Putamen (tissue), 1 donor: ENCODE data around the gene GJC1.
"Not testable (repeated sequence)": the region's sequence is repeated elsewhere in the genome, so short reads cannot be mapped to it uniquely, and the experiment has no call there.

Source experiments
- DNase-seq: peaks from one replicate; pipeline ENCODE4 v3.0.0-alpha.2; 2016; ENCODE audit warnings: low spot score

Gene GJC1

DNA sequence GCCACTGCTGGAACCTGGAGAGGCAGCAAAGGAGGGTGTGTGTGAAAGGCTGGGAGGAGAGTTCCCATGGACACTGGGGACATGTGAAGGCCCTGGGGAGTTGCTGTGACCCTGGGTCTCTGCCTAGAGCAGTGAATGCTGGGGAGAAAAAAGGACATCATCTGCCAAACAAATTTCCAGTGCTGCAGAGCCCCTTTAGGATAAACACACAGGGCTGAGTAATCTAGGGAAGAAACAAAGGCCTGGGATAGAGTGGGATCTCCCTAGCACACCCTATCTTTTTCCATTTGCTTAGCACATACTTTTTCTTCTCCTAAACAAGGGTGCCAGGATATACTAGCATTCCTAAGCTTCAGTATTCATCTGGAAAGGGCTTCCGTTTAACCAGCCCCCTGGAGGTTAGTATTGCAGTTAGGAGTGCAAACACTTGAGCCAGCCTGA lies 14.3 kb upstream of the GJC1 start:
- no peak for DNase-seq

DNA sequence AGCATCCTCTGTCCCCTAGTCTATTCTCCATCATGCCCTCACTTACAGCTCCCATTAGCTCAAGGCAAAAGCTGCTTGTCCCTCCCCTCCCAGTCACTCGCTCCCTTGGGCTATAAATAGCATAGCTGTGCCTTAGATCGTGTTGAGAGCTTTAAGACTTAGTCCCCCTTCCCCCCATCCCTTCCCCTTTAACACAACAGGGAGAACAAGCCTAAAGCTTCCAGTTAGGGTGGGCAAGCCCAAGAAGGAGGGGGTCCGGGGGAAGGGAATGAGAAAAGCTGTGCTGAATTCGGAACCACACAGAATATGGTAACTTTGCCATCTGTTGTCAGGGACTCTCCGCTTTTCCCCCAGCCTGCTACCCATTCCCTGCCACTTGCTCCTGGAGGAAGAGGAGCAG lies 12.7 kb upstream of the GJC1 start:
- DNase-seq, result no peak

DNA sequence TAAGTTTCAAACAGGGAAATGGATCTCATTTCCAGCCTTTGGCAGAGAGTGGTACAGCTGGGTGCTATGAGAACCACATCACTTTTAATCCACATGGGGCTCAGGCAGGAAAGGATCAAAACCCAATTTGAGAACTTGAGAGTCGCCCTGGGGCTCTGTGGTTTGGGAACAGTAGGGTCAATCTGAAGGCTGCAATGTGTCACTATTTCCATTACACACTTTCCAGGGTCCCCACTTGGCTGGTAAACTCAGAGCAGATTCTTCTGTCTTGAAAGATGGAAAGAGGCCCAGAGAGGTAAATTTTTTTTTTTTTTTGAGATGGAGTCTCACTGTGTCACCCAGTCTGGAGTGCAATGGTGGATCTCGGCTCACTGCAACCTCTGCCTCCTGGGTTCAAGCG lies 10.8 kb upstream of the GJC1 start:
- DNase-seq, result no peak

DNA sequence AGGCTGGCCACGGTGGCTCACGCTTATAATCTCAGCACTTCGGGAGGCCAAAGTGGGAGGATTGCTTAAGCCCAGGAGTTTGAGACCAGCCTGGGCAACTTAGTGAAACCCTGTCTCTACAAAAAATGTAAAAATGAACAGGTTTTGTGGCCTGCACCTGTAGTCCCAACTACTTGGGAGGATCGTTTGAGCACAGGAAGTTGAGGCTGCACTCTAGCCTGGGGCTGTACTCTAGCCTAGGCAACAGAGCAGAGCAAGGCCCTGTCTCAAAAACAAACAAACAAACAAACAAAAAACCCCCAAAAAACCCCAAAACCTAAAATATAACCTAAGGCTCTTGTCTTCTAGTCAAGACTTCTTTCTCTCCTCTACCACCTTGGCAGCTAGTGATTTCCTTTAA lies 10.2 kb upstream of the GJC1 start:
- no peak for DNase-seq

DNA sequence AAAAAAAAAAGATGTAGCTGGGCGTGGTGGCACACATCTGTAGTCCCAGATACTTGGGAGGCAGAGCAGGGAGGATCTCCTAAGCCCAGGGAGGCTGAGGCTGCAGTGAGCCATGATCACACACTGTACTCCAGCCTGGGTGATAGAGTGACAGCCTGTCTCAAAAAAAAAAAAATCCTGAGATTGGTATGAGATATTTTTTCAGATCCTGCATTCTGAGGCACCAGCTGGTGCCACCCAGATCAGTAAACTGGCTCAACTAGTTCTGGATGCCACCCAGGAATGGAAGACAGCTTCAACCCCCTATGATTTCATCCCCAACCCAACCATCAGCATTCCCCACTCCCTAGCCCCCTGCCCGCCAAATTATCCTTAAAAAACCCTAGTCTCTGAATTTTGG lies 7.1 kb upstream of the GJC1 start:
- DNase-seq, result no peak

DNA sequence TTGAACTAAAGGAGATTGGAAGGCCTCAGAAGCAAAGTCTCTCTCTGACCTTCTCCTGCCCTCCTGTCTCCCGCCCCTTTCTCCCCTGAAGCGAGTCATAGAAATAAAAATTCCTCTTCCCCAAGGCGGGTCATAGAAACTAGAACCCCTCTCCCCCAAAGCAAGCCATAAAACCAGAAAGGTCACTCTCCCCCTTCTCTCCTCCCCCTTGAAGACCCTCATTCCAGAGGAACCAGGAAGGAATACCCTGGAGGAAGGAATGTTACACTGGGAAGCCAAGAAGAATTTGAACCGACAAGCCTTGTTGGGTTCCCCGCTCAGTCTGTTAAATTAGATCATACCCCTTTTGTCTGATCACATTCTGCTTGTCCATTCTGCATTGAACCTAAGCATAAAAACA lies 2.7 kb upstream of the GJC1 start:
- no peak for DNase-seq

DNA sequence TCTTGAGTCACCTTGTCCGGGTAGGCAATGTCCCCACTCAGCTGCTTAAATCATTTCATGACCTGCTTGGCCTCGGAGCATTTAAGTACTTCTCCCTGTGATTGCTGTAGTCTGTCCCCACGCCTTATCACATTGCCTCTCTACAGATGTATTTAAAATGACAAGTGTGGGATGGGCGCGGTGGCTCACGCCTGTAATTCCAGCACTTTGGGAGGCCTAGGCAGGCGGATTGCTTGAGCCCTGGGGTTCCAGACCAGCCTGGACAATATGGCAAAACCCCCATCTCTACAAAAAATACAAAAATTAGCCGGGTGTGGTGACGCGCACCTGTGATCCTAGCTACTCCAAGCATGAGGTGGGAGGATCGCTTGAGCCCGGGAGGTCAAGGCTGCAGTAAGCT lies 1.3 kb upstream of the GJC1 start:
- DNase-seq, result no peak

DNA sequence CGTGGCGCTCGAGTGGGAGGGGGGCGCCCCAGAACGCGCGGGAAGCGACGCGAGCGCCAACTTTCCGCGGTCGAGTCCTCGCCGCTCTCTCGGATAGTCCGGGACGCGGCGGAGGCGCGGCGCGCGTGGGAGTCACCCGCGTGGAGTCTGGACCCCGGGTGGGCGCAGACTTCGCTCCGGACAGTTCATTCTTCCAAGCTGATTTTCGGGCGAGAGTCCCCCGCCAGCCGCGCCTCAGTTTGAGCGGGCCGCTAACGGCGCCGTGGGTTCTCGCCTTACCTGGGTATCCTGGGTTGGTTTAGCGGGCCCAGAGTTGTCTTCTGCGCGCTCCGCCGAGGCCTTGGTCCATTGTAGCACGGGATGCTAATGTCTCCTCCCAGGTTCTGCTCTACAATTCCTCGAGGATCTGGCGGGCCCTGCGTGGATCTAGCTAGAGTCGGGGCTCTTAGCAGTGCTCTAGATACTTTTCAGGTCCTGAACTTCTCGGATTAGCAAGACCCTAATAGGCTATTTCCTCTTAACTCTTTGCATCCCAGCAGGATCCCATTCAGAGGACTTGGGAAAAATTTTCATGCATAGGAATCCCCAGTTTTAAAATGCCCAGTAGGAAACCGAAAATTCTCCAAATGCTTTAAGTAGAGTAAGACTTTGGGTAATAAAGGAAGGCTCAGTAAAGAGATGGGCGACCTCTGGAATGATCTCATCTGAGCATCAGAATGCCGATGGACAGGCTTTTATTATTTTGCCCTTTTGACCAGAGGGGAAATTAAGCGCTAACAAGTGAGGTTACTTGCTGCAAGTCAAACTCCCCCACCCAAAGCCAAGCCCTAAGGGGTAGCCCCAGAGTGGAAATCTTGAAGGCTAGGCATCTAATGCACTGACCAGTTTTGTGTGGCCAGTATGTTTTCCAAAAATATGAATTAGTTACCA lies 537 bp upstream of the GJC1 start:
- DNase-seq, result no peak

DNA sequence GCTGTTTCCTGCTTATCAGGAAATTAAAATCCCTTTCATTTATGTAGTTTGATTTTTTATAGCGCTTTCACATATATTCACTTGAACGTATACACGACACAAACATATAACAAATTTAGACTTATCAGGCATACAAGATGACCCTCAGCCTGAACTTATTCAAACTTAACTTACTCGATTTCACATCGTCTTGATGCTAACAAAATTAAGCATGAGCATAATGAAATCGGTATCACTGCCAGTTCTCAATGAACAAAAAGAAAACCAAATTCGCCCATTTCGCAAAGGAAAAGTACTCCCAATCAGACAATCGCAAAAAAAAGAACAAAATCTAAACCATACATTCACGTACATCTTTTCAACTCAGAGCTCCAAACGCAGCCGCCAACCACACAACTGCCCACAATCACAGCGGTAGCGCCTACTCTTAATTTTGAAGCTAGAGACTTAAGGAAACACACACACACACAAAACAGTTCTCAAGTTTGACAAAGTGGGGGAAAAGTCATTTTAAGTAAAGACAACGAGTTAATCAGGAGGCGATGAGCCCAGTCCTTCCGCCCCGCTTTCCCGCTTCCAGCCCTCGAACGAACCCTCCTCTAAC lies 1.1 kb downstream of the GJC1 start:
- DNase-seq, result no peak

DNA sequence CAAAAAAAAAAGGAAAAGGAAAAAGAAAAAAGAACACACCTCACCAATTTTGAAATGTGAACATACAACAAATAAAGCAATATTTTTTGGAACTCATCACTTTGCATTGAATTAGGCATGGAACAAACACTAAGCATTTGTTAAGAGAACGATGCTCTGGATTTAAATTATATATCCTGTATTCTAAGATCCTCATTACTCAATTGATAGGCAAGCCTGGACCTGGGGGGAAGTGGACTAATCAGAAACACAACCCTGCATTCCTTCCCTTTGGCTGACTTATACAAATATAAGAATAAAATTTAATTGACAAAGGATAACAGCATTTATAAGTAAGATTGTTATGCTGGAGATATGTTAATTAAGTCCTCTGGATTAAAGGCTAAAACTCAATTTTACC lies 2.2 kb downstream of the GJC1 start:
- no peak for DNase-seq

DNA sequence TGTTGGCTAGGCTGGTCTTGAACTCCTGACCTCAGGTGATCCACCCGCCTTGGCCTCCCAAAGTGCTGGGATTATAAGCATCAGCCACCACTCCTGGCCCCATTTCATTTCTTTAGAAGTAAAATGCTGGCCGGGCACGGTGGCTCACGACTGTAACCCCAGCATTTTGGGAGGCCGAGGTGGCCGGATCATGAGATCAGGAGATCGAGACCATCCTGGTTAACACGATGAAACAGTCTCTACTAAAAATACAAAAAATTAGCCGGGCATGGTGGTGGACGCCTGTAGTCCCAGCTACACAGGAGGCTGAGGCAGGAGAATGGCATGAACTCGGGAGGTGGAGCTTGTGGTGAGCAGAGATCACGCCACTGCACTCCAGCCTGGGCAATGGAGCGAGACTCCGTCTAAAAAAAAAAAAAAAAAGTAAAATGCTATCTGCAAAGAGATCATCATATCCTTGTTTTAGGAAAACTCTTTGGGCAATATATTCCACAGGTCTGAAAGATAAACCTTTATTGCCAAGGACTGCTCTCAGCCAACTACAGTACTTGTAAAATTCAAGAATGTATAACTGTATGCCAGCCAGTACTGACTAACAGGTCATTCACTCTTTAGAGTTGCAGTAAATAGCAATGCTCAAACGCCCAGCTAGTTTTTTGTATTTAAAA lies 3.8 kb downstream of the GJC1 start:
- DNase-seq, result no peak

DNA sequence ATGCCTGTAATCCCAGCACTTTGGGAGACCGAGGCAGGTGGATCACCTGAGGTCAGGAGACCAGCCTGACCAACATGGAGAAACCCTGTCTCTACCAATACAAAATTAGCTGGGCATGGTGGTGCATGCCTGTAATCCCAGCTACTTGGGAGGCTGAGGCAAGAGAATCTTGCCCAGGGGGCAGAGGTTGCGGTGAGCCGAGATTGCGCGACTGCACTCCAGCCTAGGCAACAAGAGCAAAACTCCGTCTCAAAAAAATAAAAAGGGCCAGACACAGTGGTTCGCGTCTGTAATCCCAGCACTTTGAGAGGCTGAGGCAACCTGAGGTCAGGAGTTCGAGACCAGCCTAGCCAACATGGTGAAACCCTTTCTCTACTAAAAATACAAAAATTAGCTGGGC lies 4.9 kb downstream of the GJC1 start:
- not testable (repeated sequence) for DNase-seq

DNA sequence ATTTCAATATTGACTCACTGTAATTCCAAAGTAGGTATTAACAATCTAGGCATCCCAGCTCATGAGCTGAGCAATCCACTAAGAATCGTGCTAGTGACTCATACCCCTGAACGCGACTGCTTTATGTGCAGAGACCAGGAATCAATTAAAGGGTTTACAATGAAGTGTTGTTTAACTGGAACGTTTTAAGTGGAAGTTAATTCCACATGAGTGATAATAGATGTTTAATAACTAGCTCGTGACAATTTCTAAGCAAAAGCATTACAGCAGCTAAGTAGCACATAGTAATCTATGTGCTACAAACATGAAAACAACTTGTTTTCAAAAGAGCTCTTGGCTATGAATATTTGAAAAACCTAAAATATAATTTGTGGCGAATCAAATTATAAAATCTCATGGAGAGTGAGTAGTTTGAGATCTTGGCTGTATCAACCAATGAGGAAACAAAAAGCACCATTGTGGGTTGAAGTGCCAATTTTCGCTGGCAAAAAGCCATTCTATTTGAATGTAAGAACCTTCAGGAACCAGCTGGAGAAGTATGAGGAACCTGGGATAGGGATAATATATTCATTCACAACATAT lies 9.4 kb downstream of the GJC1 start:
- DNase-seq, result no peak

DNA sequence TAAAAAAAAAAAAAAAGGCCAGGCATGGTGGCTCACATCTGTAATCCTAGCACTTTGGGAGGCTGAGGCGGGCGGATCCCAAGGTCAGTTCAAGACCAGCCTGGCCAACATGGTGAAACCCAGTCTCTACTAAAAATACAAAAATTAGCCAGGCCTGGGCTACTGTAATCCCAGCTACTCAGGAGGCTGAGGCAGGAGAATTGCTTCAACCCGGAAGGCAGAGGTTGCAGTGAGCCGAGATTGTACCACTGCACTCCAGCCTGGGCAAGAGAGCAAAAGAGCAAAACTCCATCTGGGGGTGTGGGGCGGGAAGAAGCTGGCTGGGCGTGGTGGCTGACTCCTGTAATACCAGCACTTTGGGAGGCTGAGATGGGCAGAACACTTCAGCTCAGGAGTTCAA lies 11.6 kb downstream of the GJC1 start:
- not testable (repeated sequence) for DNase-seq

DNA sequence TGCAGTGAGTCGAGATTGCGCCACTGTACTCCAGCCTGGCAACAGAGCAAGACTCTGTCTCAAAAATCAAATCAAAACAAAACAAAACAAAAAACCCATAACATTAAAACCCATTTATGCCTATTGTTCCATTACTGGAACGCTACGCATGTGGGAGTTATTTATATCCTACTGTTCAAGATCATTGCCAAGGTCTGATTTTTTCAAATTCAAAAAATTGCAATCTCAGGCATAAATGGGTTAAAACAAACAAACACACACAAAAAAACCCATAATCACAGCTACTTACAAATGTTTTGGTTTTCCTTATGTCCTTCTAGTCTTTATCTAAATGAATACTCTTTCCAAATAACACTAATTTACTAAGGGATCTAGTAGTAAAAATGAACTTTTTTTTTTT lies 17.8 kb downstream of the GJC1 start:
- DNase-seq, result no peak

DNA sequence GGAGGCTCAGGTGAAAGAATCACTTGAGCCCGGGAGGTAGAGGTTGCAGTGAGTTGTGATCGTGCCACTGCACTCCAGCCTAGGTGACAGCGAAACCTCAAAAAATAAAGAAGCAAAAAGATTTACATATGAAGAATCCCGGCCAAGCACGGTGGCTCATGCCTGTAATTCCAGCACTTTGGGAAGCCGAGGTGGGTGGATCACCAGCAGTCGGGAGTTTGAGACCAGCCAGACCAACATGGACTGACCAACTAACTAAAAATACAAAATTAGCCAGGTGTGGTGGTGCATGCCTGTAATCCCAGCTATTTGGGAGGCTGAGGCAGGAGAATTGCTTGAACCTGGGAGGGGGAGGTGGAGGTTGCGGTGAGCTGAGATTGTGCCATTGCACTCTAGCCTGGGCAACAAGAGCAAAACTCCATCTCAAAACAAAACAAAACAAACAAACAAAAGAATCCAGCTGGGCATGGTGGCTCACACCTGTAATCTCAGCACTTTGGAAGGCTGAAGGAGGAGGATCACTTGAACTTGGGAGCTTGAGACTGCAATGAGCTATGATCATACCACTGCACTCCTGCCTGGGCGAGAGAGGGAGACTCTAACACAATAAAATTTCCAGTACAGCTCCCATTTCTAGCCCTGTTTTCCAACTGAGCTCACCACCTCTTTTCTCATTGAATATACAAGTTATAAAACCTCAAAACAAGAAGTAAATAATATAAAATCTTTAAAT lies 21.3 kb downstream of the GJC1 start:
- not testable (repeated sequence) for DNase-seq

DNA sequence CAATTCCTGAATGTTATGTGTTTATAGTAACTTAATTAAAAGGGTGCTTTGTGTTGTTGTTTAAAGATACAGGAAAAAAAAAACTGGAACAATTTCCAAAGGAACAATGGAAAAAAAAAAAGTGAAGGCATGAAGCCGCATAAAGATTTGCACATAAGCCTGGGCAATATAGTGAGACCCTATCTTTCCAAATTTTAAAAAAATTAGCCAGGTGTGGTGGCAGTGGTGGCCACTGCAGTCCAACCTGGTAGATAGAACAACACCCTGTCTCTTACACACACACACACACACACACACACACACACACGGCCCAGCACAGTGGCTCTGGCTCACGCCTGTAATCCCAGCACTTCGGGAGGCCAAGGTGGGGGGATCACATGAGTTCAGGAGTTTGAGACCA lies 21.9 kb downstream of the GJC1 start:
- no peak for DNase-seq

DNA sequence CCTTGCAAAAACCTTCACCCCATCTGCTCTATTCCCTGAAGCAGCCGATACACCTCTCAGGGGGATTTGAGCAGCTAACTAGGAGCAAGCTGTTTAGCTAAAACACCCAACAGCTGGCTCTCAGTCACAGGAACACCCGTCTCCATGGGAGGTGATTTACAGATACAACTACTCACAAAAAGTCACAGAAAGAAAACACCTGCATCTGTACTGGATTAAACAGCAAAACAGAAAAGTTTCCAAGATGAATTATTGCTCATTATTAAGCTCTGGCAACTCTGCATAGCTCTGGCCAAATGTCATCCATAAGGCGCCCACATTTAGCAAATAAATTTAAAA lies 22.3 kb downstream of the GJC1 start:
- no peak for DNase-seq

DNA sequence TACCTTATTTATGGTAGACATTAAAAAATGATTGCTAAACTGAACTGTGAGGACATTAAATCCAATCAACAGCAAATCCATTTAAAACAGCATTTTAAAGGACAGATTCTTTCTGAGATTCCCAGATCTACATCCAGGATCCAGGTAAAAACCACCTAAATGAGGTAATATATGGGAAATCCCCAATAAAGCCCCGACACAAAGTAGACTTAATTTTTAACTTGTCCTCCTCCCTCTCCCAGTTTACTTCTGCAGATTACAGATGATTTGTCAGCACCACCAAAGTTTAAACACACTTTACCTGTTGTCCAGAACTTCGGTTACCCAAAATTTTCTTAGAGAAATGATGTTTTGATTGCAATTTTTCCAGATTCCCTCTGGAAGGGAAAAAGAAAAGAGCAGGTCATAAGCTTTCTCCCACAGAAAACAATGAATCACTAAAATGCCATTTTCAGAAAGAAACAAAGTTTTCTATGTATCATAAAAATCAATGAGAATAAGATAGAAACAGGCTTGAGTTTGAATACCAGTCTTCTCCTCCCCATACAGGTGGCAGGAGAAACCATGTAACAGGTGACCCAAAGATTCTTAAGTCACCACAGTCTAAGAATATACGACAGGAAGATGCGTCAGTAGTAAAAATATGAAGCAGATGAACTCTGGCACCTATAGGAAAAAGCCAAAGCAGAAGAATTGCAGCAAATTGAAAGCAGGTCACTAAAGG lies 22.8 kb downstream of the GJC1 start:
- DNase-seq, result no peak

DNA sequence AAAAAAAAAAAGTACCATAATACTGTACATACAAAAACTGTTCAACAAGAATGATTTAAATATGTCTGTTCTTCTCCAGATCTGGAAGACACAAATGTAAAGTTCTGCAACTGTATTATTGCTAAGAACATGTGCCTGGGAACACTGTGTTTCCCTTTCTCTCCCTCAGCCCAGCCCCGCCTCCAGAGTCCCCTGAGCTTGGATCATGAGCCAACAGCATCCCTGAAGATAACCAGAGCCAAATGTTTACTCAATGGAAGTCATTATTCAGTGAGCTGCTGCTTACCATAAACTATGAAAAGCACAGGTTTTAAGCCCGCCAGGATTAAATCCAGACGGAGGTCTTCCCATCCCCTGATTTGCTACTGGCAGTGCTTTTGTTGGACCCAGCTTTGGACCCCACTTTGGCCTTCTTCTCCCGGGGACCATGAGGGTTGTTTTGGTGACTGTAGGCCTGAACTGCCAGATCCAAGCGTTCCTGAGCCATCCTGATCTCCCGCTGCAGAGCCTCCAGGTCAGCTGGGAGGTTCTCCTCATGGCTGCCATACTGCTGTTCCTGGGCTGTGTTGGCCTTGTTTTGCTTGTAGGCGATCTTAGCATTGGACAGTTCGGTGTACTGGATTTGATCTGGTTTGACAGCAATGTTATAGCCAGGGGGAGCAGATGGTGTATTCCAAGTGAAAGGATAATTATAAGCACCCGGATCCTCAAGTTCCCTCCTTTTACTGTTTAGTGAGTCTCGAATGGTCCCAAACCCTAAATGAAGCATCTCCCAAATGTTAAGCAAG lies 25.6 kb downstream of the GJC1 start:
- no peak for DNase-seq

DNA sequence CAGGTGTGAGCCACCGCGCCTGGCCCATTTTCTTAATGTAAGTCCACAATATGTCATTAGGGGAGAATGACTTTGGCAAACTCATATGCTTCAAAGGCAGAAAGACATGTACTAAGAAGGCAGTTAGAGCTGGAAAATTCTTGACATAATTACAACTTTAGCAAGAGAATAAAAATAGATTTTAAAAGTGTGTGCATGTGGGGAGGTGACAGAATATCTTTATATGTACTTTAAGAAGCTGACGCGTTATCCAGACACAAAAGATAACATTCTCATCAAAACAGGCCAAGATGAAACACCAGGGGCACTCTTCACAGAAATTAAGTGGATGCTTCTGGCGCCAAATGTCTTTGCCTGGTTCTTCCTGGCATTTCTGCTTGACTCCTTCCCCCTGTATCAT lies 28.2 kb downstream of the GJC1 start:
- DNase-seq, result no peak
